GM23338 (cell line): Measurements from ENCODE around the gene PHLPP2. TPM values are rescaled to one million over a fixed set of nuclear protein-coding genes. Genes with fewer than 3 reads are reported as not detected.

Experiments
- ATAC-seq: fragments of 200-7000 bp; cut with Tn5 transposase; 3 replicates; pipeline ENCODE4 v1.9.1; 2020
- DNase-seq: peaks from one replicate; pipeline ENCODE4 v3.0.0-alpha.2; 2015; ENCODE audit warnings: low spot score
- H2AFZ ChIP-seq: fragments of 200-600 bp; sonication (generic); 2 replicates; pipeline ENCODE4 v1.8.0; 2016; ENCODE audit warnings: antibody characterized with exemption, mild to moderate bottlenecking, moderate library complexity
- H3F3A ChIP-seq: fragments of 200-600 bp; sonication (generic); replicated peaks from 2 replicates; pipeline ENCODE4 v1.8.0; 2017; ENCODE audit warnings: antibody characterized with exemption, mixed run types, low read depth
- H3K27ac ChIP-seq: fragments of 200-600 bp; sonication (generic); 2 replicates; pipeline ENCODE4 v1.6.1; 2016; ENCODE audit warnings: low read depth
- H3K27me3 ChIP-seq: fragments of 200-600 bp; sonication (generic); 2 replicates; pipeline ENCODE4 v1.8.0; 2016; ENCODE audit warnings: mild to moderate bottlenecking, mixed run types, moderate library complexity; ENCODE audit not compliant: insufficient read depth
- H3K36me3 ChIP-seq: fragments of 200-600 bp; sonication (generic); 2 replicates; pipeline ENCODE4 v1.8.0; 2016; ENCODE audit warnings: mild to moderate bottlenecking; ENCODE audit not compliant: insufficient read depth
- H3K4me1 ChIP-seq: fragments of 200-600 bp; sonication (generic); 2 replicates; pipeline ENCODE4 v1.8.0; 2016; ENCODE audit warnings: mild to moderate bottlenecking, moderate library complexity; ENCODE audit not compliant: insufficient read depth
- H3K4me2 ChIP-seq: fragments of 200-600 bp; sonication (generic); 2 replicates; pipeline ENCODE4 v1.7.1; 2017; ENCODE audit warnings: mixed run types
- H3K4me3 ChIP-seq: fragments of 200-600 bp; sonication (generic); 2 replicates; pipeline ENCODE4 v1.6.1; 2016; ENCODE audit warnings: mixed run types
- H3K79me2 ChIP-seq: fragments of 200-600 bp; sonication (generic); replicated peaks from 2 replicates; pipeline ENCODE4 v1.8.0; 2017; ENCODE audit warnings: mild to moderate bottlenecking; ENCODE audit not compliant: insufficient read depth
- H3K9me2 ChIP-seq: fragments of 200-600 bp; sonication (generic); 2 replicates; pipeline ENCODE4 v1.8.0; 2017; ENCODE audit not compliant: insufficient read depth
- H4K20me1 ChIP-seq: fragments of 200-600 bp; sonication (generic); replicated peaks from 2 replicates; pipeline ENCODE4 v1.8.0; 2017; ENCODE audit warnings: mild to moderate bottlenecking; ENCODE audit not compliant: insufficient read depth
- H3K27ac Mint-ChIP-seq: 2 replicates; pipeline ENCODE4 v1.8.0; 2020; ENCODE audit warnings: inconsistent platforms, mild to moderate bottlenecking, moderate library complexity, mixed read lengths
- H3K27me3 Mint-ChIP-seq: 3 replicates; pipeline ENCODE4 v1.8.0; 2022; ENCODE audit warnings: low read depth, mild to moderate bottlenecking, moderate library complexity, mixed read lengths, inconsistent platforms; ENCODE audit not compliant: insufficient read depth, poor library complexity
- H3K36me3 Mint-ChIP-seq: 3 replicates; pipeline ENCODE4 v1.8.0; 2021; ENCODE audit warnings: low read depth, mild to moderate bottlenecking, inconsistent platforms, moderate library complexity, mixed read lengths
- H3K4me1 Mint-ChIP-seq: 3 replicates; pipeline ENCODE4 v1.8.0; 2020; ENCODE audit warnings: mild to moderate bottlenecking, inconsistent platforms, mixed read lengths
- H3K4me3 Mint-ChIP-seq: 3 replicates; pipeline ENCODE4 v1.8.0; 2021; ENCODE audit warnings: moderate library complexity, mild to moderate bottlenecking, inconsistent platforms, mixed read lengths
- H3K9me3 Mint-ChIP-seq: 3 replicates; pipeline ENCODE4 v1.8.0; 2020; ENCODE audit warnings: moderate library complexity, mild to moderate bottlenecking, inconsistent platforms, mixed read lengths
- CREB1 ChIP-seq: fragments of 250-450 bp; sonication (Bioruptor Pico); IDR thresholded peaks from 2 replicates; pipeline ENCODE4 v1.5.0; 2020; ENCODE audit warnings: low read depth, mild to moderate bottlenecking, moderate library complexity
- ETS1 ChIP-seq: IDR thresholded peaks from 2 replicates; pipeline ENCODE4 v1.6.1; 2016; ENCODE audit warnings: antibody characterized with exemption
- EZH2 ChIP-seq: fragments of 200-600 bp; sonication (generic); IDR thresholded peaks from one replicate; pipeline ENCODE4 v1.8.0; 2017; ENCODE audit warnings: antibody characterized with exemption, mild to moderate bottlenecking, low read depth; ENCODE audit not compliant: unreplicated experiment
- EZH2phosphoT487 ChIP-seq: fragments of 200-600 bp; sonication (generic); IDR thresholded peaks from one replicate; pipeline ENCODE4 v1.8.1; 2018; ENCODE audit warnings: antibody characterized with exemption; ENCODE audit not compliant: unreplicated experiment
- NANOG ChIP-seq: IDR thresholded peaks from 2 replicates; pipeline ENCODE4 v1.6.1; 2016; ENCODE audit warnings: antibody characterized with exemption, borderline replicate concordance
- POLR2AphosphoS5 ChIP-seq: IDR thresholded peaks from 2 replicates; pipeline ENCODE4 v1.6.1; 2016; ENCODE audit warnings: antibody characterized with exemption, low read depth
- STAT1 ChIP-seq: IDR thresholded peaks from one replicate; pipeline ENCODE4 v1.6.1; 2016; ENCODE audit warnings: antibody characterized with exemption; ENCODE audit not compliant: unreplicated experiment
- ZNF114 ChIP-seq: fragments of 250-450 bp; sonication (Bioruptor Pico); IDR thresholded peaks from 2 replicates; pipeline ENCODE4 v1.5.0; 2020; ENCODE audit warnings: mild to moderate bottlenecking, moderate library complexity
- ZNF331 ChIP-seq: fragments of 250-450 bp; sonication (Bioruptor Pico); IDR thresholded peaks from 2 replicates; pipeline ENCODE4 v1.5.0; 2020; ENCODE audit warnings: low read depth, mild to moderate bottlenecking, moderate library complexity
- ZNF462 ChIP-seq: fragments of 250-450 bp; sonication (Bioruptor Pico); IDR thresholded peaks from 2 replicates; pipeline ENCODE4 v1.5.0; 2020; ENCODE audit warnings: mild to moderate bottlenecking, moderate library complexity
- polyA plus RNA-seq: library from polyadenylated mRNA; unstranded; fragments of >200 nt; fragmentation: Nextera tagmentation; extraction: Ambion mirVana; gene quantifications from 2 replicates; pipeline ENCODE4 v1.2.1, GENCODE V29; 2016
- total RNA-seq: library from RNA; depleted of rRNA; stranded (reverse); fragments of >200 nt; shearing (Covaris generic); gene quantifications from 2 replicates; pipeline ENCODE4 v1.2.3, GENCODE V29; 2014
- TF ChIP-seq, protein P1 (sequence below): IDR thresholded peaks from one replicate; pipeline ENCODE4 v1.6.1; 2018; ENCODE audit warnings: antibody characterized with exemption; ENCODE audit not compliant: unreplicated experiment

PHLPP2 gene
- total and polyA plus RNA-seq, 2 experiments from 2014 or later: 4.2 to 20.5 TPM

DNA sequence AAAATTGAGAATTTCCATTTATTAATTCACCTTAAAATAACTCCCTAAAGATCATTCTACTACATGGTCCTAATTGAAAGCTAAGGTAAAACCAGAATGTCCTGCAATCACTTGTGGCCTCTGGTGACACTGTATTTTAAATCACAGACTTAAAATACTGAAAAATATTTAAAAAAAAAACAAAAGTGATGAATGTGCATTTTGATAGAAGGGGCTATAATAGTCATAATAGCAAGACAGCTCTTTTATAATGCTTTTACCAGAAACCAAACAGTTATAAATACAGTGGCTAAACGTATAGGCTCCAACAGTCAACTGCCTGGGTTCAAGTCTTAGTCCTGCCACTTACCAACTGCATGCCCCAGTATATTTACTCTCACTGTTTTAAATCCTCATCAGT is 21.2 kb downstream of the PHLPP2 start:
- H3K36me3 Mint-ChIP-seq: peaks cover 21% of the 10 kb centered on the region
- no peak for DNase-seq
- TF ChIP-seq NANOG (no peak), EZH2phosphoT487 (no peak), CREB1 (no peak)
- H3K4me1 Mint-ChIP-seq: peaks cover 29% of the 10 kb centered on the region
- Histone ChIP-seq H3K4me1 (peaks cover 20% of the 10 kb centered on the region), H3K9me2 (no peaks in the 10 kb centered on the region), H3K27me3 (no peaks in the 10 kb centered on the region), H2AFZ (no peak overlapping the region), H3K4me2 (no peak overlapping the region), H3F3A (no peaks in the 10 kb centered on the region; the same call in 1 of the 2 replicates), H3K36me3 (peaks cover 6% of the 10 kb centered on the region; the same call in 1 of the 2 replicates), H3K27ac (no peak overlapping the region), H3K79me2 (peaks cover 30% of the 10 kb centered on the region), H3K4me3 (no peak overlapping the region), H4K20me1 (0 out of 2 replicates have a peak, but pooled peaks cover 4% of the 10 kb centered on the region)
- no peak for ATAC-seq
- H3K27me3 Mint-ChIP-seq: peaks cover 3% of the 10 kb centered on the region
- H3K9me3 Mint-ChIP-seq: no peaks in the 10 kb centered on the region
- H3K27ac Mint-ChIP-seq: no peak overlapping the region
- H3K4me3 Mint-ChIP-seq: no peak overlapping the region

DNA sequence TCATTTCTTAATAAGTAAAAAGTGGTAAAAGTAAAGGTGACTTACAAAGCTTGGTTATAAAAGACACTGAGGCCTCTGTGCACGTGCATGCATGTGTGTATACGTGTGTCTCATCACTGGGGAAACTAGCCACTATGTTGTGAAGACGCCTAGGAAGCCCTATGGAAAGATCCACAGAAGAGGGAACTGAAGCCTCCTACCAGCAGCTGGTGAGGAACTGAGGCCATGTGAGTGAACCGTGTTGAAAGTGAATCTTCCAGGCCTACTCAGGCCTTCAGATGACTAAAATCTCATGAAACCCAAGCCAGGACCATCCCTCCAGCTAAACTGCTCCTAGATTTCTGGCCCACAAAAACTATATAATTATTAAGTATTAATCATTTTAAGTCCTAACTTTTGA is 23.7 kb downstream of the PHLPP2 start:
- Histone ChIP-seq H3F3A (no peaks in the 10 kb centered on the region), H3K4me1 (peaks cover 7% of the 10 kb centered on the region; the same call in 1 of the 2 replicates), H3K79me2 (peaks cover 38% of the 10 kb centered on the region), H3K4me3 (no peak overlapping the region), H2AFZ (no peak overlapping the region), H3K4me2 (no peak overlapping the region), H3K27me3 (no peaks in the 10 kb centered on the region), H3K27ac (no peak overlapping the region), H3K9me2 (no peaks in the 10 kb centered on the region), H3K36me3 (peaks cover 6% of the 10 kb centered on the region; the same call in 1 of the 2 replicates), H4K20me1 (0 out of 2 replicates have a peak, but pooled peaks cover 6% of the 10 kb centered on the region)
- Mint-ChIP-seq H3K4me1 (peaks cover 11% of the 10 kb centered on the region; the same call in 2 of the 3 replicates), H3K36me3 (peaks cover 20% of the 10 kb centered on the region), H3K9me3 (no peaks in the 10 kb centered on the region), H3K27me3 (peaks cover 3% of the 10 kb centered on the region), H3K4me3 (no peak overlapping the region), H3K27ac (no peak overlapping the region)
- no peak for ATAC-seq
- no peak for DNase-seq
- no peak for TF ChIP-seq ETS1
- no peak for TF ChIP-seq NANOG
- no peak for TF ChIP-seq EZH2
- TF ChIP-seq ZNF114 (CRISPR knock-in tag): no peak
- TF ChIP-seq EZH2phosphoT487: no peak
- no peak for TF ChIP-seq POLR2AphosphoS5
- no peak for TF ChIP-seq STAT1
- TF ChIP-seq, protein P1, sequence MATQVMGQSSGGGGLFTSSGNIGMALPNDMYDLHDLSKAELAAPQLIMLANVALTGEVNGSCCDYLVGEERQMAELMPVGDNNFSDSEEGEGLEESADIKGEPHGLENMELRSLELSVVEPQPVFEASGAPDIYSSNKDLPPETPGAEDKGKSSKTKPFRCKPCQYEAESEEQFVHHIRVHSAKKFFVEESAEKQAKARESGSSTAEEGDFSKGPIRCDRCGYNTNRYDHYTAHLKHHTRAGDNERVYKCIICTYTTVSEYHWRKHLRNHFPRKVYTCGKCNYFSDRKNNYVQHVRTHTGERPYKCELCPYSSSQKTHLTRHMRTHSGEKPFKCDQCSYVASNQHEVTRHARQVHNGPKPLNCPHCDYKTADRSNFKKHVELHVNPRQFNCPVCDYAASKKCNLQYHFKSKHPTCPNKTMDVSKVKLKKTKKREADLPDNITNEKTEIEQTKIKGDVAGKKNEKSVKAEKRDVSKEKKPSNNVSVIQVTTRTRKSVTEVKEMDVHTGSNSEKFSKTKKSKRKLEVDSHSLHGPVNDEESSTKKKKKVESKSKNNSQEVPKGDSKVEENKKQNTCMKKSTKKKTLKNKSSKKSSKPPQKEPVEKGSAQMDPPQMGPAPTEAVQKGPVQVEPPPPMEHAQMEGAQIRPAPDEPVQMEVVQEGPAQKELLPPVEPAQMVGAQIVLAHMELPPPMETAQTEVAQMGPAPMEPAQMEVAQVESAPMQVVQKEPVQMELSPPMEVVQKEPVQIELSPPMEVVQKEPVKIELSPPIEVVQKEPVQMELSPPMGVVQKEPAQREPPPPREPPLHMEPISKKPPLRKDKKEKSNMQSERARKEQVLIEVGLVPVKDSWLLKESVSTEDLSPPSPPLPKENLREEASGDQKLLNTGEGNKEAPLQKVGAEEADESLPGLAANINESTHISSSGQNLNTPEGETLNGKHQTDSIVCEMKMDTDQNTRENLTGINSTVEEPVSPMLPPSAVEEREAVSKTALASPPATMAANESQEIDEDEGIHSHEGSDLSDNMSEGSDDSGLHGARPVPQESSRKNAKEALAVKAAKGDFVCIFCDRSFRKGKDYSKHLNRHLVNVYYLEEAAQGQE: no peak
- no peak for TF ChIP-seq ZNF331
- TF ChIP-seq ZNF462 (CRISPR knock-in tag): no peak
